DMS53 (cell line): ENCODE results near the gene GMPPA.

Experiments used
- DNase-seq: peaks from one replicate; lab custom pipeline; 2025; lab: John Stamatoyannopoulos, UW

GMPPA gene

GRCh38 chr2:219498280-219499057 is at the start of gene GMPPA:
Gene GMPPA, plus strand, starts transcription at chr2:219498891. Its CDS starts 1,085 bp downstream, at chr2:219499976.
- DNase-seq = peak; percentile 97

- DNase-seq = no peak
These were observed 49.1 kb upstream of the GMPPA start for GRCh38 chr2:219449609-219450008.

- DNase-seq = no peak
These were observed 46.9 kb upstream of the GMPPA start for GRCh38 chr2:219451661-219452360.

- DNase-seq = no peak
These were observed 46.1 kb upstream of the GMPPA start for GRCh38 chr2:219452361-219453317.

GRCh38 chr2:219453671-219454590 is 44.8 kb upstream of the GMPPA start:
- DNase-seq = no peak

GRCh38 chr2:219455581-219455980 is 43.1 kb upstream of the GMPPA start:
- DNase-seq = no peak

GRCh38 chr2:219457784-219458369 is 40.8 kb upstream of the GMPPA start:
- DNase-seq = peak; percentile 48

- no peak for DNase-seq
These were observed 39.7 kb upstream of the GMPPA start for GRCh38 chr2:219458996-219459395.

GRCh38 chr2:219459460-219460311 is 39.0 kb upstream of the GMPPA start:
- peak; percentile 66 for DNase-seq

GRCh38 chr2:219460424-219460926 is 38.2 kb upstream of the GMPPA start:
- no peak for DNase-seq

GRCh38 chr2:219461047-219461514 is 37.6 kb upstream of the GMPPA start:
- no peak for DNase-seq

- no peak for DNase-seq
These were observed 37.0 kb upstream of the GMPPA start for GRCh38 chr2:219461669-219462068.

GRCh38 chr2:219462349-219462748 is 36.3 kb upstream of the GMPPA start:
- DNase-seq = no peak

- no peak for DNase-seq
These were observed 34.2 kb upstream of the GMPPA start for GRCh38 chr2:219464286-219465032.

GRCh38 chr2:219465659-219466561 is 32.8 kb upstream of the GMPPA start:
- DNase-seq = no peak

GRCh38 chr2:219466816-219467735 is 31.6 kb upstream of the GMPPA start:
- DNase-seq = no peak

- DNase-seq = no peak
These were observed 31.0 kb upstream of the GMPPA start for GRCh38 chr2:219467736-219468075.
